GM18867 (cell line): ENCODE measurements around the gene ICE2.

Experiments
- ATAC-seq: cut with Tn5 transposase; IDR thresholded peaks from one replicate; pipeline ENCODE4 v1.9.1; 2021; ENCODE audit warnings: mild to moderate bottlenecking, moderate library complexity; ENCODE audit not compliant: unreplicated experiment

Gene ICE2

GRCh38 chr15:60494108-60494507 lies 15.2 kb upstream of the ICE2 start:
- no peak for ATAC-seq

- ATAC-seq: no peak
Measured at GRCh38 chr15:60493166-60493565, 14.2 kb upstream of the ICE2 start.

- ATAC-seq: no peak
Measured at GRCh38 chr15:60486742-60487141, 7.8 kb upstream of the ICE2 start.

- ATAC-seq: no peak
Measured at GRCh38 chr15:60485365-60486055, 6.6 kb upstream of the ICE2 start.

GRCh38 chr15:60483042-60483441 lies 4.1 kb upstream of the ICE2 start:
- ATAC-seq: no peak

GRCh38 chr15:60480888-60481287 lies 1.9 kb upstream of the ICE2 start:
- ATAC-seq: no peak

GRCh38 chr15:60480149-60480548 lies 1.2 kb upstream of the ICE2 start:
- ATAC-seq: no peak

- ATAC-seq: peak; percentile 4
Measured at GRCh38 chr15:60479361-60480110, 594 bp upstream of the ICE2 start.

GRCh38 chr15:60477916-60478565 lies 901 bp downstream of the ICE2 start:
- no peak for ATAC-seq

- ATAC-seq: no peak
Measured at GRCh38 chr15:60477164-60477563, 1.8 kb downstream of the ICE2 start.

GRCh38 chr15:60476713-60477112 lies 2.2 kb downstream of the ICE2 start:
- ATAC-seq: no peak

GRCh38 chr15:60473135-60473534 lies 5.8 kb downstream of the ICE2 start:
- no peak for ATAC-seq

- no peak for ATAC-seq
Measured at GRCh38 chr15:60471314-60471713, 7.6 kb downstream of the ICE2 start.

GRCh38 chr15:60469893-60470641 lies 8.9 kb downstream of the ICE2 start:
- ATAC-seq: no peak

- no peak for ATAC-seq
Measured at GRCh38 chr15:60464836-60465630, 13.9 kb downstream of the ICE2 start.

GRCh38 chr15:60462027-60462426 lies 16.9 kb downstream of the ICE2 start:
- no peak for ATAC-seq

- ATAC-seq: no peak
Measured at GRCh38 chr15:60460931-60461330, 18.0 kb downstream of the ICE2 start.

GRCh38 chr15:60458721-60459120 lies 20.2 kb downstream of the ICE2 start:
- no peak for ATAC-seq

- ATAC-seq: no peak
Measured at GRCh38 chr15:60457985-60458384, 21.0 kb downstream of the ICE2 start.

- no peak for ATAC-seq
Measured at GRCh38 chr15:60454824-60455223, 24.1 kb downstream of the ICE2 start.
